Stimulated activated CD4-positive, alpha-beta T cell treated with anti-CD3 and anti-CD28 coated beads, Interleukin-15, amount 100 ng/mL, for 48 hours (primary cell): ENCODE results near the gene ARHGAP22.

ENCODE experiments used
- DNase-seq, 2 donors: peaks; one replicate each; pipeline ENCODE4 v3.0.0-alpha.2; 2020; ENCODE audit warnings: low read depth in 2 of 2

ARHGAP22 gene

DNA sequence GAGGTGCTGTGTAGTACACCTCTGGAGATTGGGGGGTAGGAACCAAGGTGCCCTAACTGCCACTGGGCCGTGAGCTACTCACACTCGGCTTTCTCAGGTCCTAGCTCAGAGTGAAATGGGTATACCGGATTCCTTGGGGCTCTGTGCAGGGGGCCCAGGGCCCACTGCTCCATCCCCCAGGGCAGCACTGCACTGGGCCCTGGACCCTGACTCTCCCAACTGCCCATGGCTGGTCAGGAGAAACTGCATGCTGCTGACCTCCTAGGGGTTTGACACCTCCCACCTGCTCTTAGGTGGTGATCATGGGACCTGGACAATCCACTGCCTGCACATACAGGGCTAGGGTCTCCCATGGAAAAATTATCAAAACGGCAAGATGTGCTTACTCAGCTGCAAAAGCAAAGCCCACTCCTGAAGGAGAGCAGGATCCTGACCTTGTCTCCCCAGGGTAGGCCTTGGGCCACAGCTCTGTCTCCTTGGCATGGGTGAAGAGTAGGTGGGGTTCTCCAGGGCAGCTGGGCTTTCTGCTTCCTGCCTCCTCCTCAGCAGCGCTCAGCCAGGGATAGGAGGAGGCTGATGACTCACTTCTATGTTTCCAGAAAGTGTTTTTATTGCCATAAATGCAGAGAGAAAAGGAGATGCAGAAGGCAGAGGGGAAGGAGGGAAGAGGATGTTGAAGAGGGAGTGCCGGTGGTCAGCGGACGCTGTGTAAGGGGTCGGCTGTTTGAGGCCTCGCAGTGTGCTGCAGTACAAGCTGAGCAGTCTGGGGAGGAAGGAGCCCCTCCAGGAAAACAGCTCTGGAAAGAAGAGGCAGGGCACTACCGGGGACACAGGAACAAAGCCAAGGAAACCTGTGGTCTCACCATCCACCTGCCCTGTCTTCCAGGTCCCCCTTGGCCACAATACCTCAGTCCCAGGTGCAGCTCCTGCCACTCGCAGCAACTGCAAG, 107.8 kb downstream of the ARHGAP22 start:
- no peak for DNase-seq

DNA sequence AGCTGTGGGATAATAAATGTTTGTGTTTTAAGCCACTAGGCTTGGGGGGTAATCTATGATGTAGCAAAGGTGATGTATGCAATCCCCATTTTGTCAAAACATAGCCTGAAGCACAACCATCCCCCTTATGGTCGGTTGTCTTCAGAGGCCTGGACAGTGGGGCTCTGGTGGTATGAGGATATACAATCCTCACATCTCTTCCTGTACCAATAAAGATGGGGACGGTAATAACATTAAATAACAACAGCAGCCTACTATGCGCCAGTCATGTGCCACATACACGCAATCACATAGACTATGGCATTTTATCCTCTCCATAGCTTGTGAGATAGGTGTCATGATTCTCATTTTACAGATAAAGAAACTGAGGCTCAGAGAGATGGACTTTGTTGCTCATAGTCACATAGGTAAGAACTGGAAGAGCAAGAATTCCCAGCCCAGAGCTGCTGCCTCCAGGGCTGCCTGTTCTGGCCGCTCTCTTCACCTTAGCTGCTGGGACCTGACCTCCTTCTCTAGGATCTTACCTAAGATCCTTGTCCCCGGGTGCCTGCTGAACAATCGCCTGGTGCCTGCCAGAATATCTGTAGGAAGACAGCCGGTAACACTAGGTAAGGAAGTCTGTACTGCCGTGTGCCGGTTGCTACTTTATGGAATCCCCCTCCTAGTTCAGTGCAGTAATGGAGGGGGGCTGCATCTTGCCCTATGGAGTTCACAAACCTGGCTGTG, 108.6 kb downstream of the ARHGAP22 start:
- DNase-seq: no peak

- DNase-seq: no peak
These were observed 109.4 kb downstream of the ARHGAP22 start for GRCh38 chr10:48495282-48496045.

GRCh38 chr10:48494611-48495010, 110.3 kb downstream of the ARHGAP22 start:
- DNase-seq: no peak

DNA sequence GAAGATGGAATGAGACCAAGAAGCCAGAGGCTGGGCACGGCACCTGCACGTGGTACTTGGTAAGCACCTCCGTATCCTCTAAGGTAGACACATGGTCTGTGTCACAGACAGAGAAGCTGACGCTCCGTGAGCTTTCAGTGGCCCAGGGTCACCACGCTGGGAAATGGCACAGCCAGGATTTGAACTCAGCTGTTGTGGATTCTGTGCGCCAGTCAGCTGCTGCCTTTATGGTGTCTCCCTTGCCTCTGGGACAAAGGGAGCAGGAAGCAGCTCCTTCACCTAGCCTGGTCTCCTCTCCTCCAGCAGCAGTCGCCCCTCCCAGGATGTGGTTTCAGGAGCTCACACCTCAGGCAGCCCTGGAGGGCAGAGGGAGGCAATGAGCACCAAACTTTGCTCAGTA, 110.8 kb downstream of the ARHGAP22 start:
- no peak for DNase-seq

GRCh38 chr10:48493083-48493871, 111.6 kb downstream of the ARHGAP22 start:
- no peak for DNase-seq

DNA sequence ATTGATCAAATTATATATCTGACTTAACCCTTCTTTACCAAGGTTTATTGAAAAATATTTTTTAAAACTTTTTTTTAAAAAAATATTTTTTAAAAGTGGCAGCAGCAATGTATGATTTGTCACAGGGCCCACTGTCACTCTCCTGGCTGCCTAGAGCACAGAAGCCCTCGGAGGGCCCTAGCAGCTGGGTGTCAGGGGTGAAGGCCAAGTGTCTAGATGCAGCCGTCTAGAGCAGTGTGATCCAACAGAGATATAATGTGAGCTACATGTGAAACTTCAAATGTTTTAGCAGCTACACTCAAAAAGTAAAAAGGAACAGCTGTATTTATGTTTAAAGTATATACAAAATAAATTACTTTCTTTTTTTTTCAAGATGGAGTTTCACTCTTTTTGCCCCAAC, 112.7 kb downstream of the ARHGAP22 start:
- DNase-seq: no peak

DNA sequence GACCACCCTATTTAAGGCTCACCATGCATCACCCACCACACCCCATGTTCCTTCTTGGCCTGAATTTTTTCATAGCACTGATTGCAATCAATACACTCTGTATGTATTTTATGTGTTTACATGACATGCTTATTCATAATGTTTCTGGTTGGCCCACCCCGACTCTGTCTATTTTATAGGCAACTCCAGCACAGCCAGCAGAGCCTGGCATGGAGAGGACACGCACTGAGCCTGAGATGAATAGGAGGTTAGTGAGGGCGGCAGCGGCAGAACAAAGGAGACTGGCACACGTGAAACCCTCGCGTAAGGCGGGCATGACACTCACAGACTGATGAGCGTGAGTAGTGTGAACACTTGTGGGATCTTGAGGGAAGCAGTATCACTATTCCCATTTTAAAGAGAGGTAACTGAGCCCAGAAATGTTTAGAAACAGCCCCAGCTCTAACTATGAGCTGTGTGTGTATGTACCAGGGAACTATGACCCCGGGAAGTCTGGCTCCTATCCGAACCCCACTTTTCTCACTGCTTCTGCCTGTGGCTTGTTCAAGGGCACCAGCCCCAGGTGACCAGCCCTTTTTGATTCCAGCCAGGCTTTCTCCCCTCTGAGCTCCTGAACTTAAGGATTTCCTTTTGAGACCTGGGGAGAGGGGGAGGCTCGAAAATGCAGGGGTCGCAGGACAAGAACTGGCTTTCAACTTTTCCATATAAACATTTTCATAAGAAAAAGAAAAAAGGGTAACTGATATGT, 113.3 kb downstream of the ARHGAP22 start:
- no peak for DNase-seq

DNA sequence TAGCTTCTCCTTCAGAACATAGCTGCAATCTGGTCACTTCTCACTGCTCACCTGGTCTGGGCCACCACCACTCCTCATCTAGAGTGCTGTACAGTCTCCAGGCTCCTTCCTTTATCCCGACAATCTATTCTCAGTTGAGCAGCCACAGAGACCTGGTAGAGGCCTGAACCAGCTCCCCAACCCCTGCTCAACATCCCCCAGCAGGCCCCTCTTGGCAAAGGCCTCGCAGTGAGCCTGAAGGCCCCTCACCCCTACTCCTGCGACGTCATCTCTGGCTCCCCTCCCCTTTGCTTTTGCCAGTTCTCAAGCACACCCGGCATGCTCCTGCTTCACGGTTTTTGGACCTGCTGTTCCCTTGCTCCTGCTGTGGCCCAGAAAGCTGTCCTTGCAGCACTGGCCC, 113.9 kb downstream of the ARHGAP22 start:
- DNase-seq: no peak

DNA sequence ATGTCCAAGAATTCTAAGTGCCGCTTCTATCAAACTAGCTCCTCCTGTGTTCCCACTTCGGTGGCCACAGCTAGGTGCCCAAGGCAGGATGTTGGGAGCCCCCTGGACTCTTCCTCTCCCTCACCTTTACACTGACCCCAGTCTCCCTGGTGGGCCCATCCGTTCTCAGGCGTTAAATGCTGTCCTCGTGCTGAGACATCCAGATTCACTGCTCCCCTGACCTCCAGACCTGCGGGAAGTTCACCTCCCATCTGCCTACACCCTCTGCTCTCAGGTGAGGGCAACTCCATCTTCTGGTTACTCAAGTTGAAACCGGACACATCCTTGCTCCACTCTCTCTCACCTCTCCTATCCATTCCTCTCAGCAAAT, 114.3 kb downstream of the ARHGAP22 start:
- no peak for DNase-seq

DNA sequence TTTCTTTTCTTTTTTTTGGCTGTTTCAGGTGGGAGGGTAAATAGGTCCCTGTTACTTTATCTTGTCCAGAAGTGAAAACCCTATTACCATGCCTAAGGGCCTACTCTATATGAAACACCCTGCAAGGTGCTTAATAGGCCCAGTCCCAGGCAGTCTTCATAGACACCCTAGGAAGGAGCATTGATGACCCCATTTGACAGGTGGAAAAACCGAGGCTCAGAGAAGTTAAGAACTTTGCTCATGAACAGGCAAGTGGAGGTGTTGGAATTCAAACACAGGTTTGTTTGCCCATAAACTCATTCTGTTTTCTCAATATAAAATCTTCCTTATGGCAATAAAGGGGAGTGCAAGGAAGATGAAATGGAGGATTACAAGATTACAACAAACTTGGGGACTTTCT, 115.8 kb downstream of the ARHGAP22 start:
- no peak for DNase-seq

DNA sequence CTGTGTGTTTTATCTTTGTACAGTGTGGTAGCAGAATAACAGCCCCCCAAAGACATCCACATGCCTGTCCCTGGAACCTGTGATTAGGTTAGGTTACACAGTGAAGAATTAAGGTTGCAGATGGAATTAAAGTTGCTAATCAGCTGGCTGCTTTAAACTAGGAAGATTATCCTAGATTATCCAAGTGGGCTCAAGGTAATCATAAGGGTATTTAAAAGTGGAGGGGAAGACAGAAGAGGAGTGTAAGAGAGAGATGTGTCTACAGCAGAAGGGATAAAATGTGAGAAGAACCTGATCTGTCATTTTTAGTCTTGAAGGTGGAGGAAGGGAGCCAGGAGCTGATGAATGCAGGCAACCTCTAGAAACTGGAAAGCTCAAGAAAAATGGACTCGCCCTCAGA, 117.6 kb downstream of the ARHGAP22 start:
- no peak for DNase-seq

- no peak for DNase-seq
These were observed 119.2 kb downstream of the ARHGAP22 start for GRCh38 chr10:48485711-48486110.

- no peak for DNase-seq
These were observed 120.0 kb downstream of the ARHGAP22 start for GRCh38 chr10:48484911-48485310.

GRCh38 chr10:48482207-48482606, 122.7 kb downstream of the ARHGAP22 start:
- no peak for DNase-seq

- no peak for DNase-seq
These were observed 123.5 kb downstream of the ARHGAP22 start for GRCh38 chr10:48481385-48481784.

- no peak for DNase-seq
These were observed 124.2 kb downstream of the ARHGAP22 start for GRCh38 chr10:48480397-48481374.

DNA sequence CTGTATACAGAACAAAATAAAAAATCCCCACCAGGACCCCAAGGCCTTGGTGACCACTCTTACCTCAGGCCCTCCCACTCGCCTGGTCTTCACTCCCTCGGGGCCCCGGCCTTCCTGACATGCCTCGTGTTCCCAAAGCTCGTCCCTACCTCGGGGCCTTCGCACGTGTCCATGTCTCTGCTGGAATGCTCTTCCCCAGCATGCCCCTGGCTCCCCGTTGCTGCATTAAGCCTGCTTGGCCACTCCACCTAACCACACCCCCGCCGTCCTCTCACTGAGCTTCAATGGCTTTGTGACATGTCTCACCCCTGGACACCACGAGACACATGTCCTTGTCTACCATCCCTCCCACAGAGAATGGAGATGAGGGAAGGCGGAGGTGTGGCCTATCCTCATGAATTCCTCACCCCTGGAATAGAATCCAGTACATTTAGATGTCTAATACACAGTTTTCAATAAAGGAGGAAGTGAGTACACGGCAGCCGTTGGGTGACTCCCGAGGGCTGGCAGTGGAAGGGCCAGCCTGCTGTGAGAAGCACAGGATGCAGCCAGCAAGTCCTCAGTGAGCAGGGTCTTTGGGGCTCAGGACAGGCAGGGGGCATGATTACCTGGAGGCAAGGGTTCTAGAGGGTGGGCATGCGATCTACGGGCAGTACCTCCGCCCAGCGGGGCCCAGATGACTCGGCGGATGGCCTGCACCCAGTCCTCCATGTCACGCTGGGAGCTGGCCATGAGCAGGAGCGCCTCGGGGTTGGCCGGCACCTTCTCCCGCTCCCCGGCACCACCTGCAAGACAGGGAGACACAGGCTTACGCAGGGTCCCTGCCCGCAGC, 125.7 kb downstream of the ARHGAP22 start:
- DNase-seq: no peak

GRCh38 chr10:48478469-48478868, 126.4 kb downstream of the ARHGAP22 start:
- no peak for DNase-seq
